HL-60 (cell line): ENCODE data around the gene NTN3.

ENCODE experiments used
- GABPA ChIP-seq: IDR thresholded peaks from 2 replicates; pipeline ENCODE4 v1.6.1; 2012; ENCODE audit warnings: low read depth
- POLR2AphosphoS5 ChIP-seq: IDR thresholded peaks from 2 replicates; pipeline ENCODE4 v1.6.1; 2012; ENCODE audit warnings: low read depth
- SPI1 ChIP-seq: IDR thresholded peaks from 2 replicates; pipeline ENCODE4 v1.6.1; 2012; ENCODE audit warnings: low read depth, mild to moderate bottlenecking, borderline replicate concordance
- TF ChIP-seq, protein P1 (sequence below): IDR thresholded peaks from one replicate; pipeline ENCODE4 v1.5.1; 2011; ENCODE audit warnings: low read length, control low read depth, inconsistent platforms; ENCODE audit not compliant: insufficient read depth
- TF ChIP-seq, protein P2 (sequence below): IDR thresholded peaks from 2 replicates; pipeline ENCODE4 v1.6.1; 2012; ENCODE audit warnings: low read depth; ENCODE audit not compliant: insufficient replicate concordance

DNA sequence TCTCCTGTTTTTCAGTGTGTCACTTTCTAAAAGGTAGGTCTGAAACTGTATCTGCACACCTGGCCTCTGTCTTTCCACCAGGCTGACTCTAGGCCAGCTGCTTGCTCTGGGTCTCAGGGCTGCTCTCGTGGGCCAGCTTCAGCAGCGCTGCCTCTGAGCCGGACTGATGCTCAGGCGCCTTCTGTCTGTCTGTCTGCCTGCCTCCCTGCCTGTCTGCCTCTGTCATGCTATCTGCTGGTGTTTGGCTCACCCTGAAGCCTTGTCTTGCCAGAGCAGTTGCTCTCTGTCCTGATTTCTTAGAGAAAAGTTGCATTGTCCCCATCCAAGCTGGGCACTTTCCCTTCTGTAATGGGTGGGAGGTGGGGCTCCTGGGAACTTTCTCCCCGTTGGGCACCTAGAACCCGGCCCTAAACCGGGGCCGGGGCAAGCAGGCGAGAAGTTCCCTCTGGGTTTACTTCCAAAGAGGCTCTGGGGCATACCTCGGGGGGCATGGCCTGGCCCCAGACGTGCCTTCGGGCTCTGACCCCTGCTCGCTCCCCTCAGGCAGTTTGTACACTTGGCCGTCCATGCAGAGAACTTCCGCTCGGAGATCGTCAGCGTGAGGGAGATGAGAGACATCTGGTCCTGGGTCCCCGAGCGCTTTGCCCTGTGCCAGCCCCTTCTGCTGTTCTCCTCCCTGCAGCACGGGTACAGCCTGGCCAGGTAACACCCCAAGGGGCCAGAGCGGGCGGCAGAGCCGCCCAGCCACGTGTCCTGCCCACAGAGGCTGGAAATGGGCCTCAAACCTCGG, 26.8 kb downstream of the NTN3 start:
- TF ChIP-seq, protein P1, sequence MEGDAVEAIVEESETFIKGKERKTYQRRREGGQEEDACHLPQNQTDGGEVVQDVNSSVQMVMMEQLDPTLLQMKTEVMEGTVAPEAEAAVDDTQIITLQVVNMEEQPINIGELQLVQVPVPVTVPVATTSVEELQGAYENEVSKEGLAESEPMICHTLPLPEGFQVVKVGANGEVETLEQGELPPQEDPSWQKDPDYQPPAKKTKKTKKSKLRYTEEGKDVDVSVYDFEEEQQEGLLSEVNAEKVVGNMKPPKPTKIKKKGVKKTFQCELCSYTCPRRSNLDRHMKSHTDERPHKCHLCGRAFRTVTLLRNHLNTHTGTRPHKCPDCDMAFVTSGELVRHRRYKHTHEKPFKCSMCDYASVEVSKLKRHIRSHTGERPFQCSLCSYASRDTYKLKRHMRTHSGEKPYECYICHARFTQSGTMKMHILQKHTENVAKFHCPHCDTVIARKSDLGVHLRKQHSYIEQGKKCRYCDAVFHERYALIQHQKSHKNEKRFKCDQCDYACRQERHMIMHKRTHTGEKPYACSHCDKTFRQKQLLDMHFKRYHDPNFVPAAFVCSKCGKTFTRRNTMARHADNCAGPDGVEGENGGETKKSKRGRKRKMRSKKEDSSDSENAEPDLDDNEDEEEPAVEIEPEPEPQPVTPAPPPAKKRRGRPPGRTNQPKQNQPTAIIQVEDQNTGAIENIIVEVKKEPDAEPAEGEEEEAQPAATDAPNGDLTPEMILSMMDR, result no peak
- TF ChIP-seq GABPA (no peak), POLR2AphosphoS5 (no peak), SPI1 (no peak)
- TF ChIP-seq, protein P2, sequence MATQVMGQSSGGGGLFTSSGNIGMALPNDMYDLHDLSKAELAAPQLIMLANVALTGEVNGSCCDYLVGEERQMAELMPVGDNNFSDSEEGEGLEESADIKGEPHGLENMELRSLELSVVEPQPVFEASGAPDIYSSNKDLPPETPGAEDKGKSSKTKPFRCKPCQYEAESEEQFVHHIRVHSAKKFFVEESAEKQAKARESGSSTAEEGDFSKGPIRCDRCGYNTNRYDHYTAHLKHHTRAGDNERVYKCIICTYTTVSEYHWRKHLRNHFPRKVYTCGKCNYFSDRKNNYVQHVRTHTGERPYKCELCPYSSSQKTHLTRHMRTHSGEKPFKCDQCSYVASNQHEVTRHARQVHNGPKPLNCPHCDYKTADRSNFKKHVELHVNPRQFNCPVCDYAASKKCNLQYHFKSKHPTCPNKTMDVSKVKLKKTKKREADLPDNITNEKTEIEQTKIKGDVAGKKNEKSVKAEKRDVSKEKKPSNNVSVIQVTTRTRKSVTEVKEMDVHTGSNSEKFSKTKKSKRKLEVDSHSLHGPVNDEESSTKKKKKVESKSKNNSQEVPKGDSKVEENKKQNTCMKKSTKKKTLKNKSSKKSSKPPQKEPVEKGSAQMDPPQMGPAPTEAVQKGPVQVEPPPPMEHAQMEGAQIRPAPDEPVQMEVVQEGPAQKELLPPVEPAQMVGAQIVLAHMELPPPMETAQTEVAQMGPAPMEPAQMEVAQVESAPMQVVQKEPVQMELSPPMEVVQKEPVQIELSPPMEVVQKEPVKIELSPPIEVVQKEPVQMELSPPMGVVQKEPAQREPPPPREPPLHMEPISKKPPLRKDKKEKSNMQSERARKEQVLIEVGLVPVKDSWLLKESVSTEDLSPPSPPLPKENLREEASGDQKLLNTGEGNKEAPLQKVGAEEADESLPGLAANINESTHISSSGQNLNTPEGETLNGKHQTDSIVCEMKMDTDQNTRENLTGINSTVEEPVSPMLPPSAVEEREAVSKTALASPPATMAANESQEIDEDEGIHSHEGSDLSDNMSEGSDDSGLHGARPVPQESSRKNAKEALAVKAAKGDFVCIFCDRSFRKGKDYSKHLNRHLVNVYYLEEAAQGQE, result no peak
